SU-DHL-6 (cell line): ENCODE measurements around the gene KISS1R.

Source experiments
- H2AFZ ChIP-seq: fragments of 200-600 bp; sonication (generic); 2 replicates; pipeline ENCODE4 v1.6.1; 2014; ENCODE audit warnings: low read depth, mild to moderate bottlenecking, moderate library complexity, mixed read lengths, antibody characterized with exemption, low read length; ENCODE audit not compliant: severe bottlenecking
- H3F3A ChIP-seq: fragments of 200-600 bp; shearing (Covaris generic); 2 replicates; pipeline ENCODE4 v1.6.0; 2016; ENCODE audit warnings: antibody characterized with exemption, mild to moderate bottlenecking; ENCODE audit not compliant: insufficient read depth
- H3K27ac ChIP-seq: fragments of 200-600 bp; sonication (generic); 2 replicates; pipeline ENCODE4 v1.5.1; 2016; ENCODE audit warnings: low read depth, mild to moderate bottlenecking, low read length, moderate library complexity, mixed read lengths
- H3K27me3 ChIP-seq: fragments of 200-600 bp; sonication (generic), shearing (Covaris generic); 2 replicates; pipeline ENCODE4 v1.6.0; 2014; ENCODE audit warnings: mild to moderate bottlenecking, low read length
- H3K36me3 ChIP-seq: fragments of 200-600 bp; sonication (generic); 2 replicates; pipeline ENCODE4 v1.6.1; 2014; ENCODE audit warnings: mild to moderate bottlenecking, low read length, mixed read lengths
- H3K4me2 ChIP-seq: fragments of 300-600, 200-600 bp; shearing (Covaris generic), sonication (generic); 2 replicates; pipeline ENCODE4 v1.6.0; 2014; ENCODE audit warnings: low read length, low read depth, mild to moderate bottlenecking; ENCODE audit not compliant: poor library complexity, severe bottlenecking
- H3K4me3 ChIP-seq: fragments of 200-600 bp; sonication (generic); 2 replicates; pipeline ENCODE4 v1.5.1; 2014; ENCODE audit warnings: antibody characterized with exemption, low read length, mild to moderate bottlenecking, mixed read lengths; ENCODE audit not compliant: insufficient read depth, poor library complexity, severe bottlenecking
- H3K79me2 ChIP-seq: fragments of 200-600 bp; sonication (generic); 2 replicates; pipeline ENCODE4 v1.6.1; 2014; ENCODE audit warnings: mild to moderate bottlenecking, low read length, moderate library complexity; ENCODE audit not compliant: insufficient read depth
- H3K9ac ChIP-seq: fragments of 200-600 bp; sonication (generic); 2 replicates; pipeline ENCODE4 v1.7.0; 2014; ENCODE audit warnings: mild to moderate bottlenecking, low read length
- H3K9me2 ChIP-seq: fragments of 200-600 bp; sonication (generic); replicated peaks from 2 replicates; pipeline ENCODE4 v1.6.1; 2014; ENCODE audit warnings: low read length; ENCODE audit not compliant: insufficient read depth
- H3K9me3 ChIP-seq: fragments of 200-600 bp; sonication (generic); 2 replicates; pipeline ENCODE4 v1.6.1; 2014; ENCODE audit warnings: low read length, mixed read lengths; ENCODE audit not compliant: insufficient read depth
- H4K20me1 ChIP-seq: fragments of 200-600 bp; sonication (generic); 2 replicates; pipeline ENCODE4 v1.6.1; 2014; ENCODE audit warnings: low read depth, mild to moderate bottlenecking, antibody characterized with exemption, low read length, moderate library complexity, mixed read lengths
- EZH2phosphoT487 ChIP-seq: fragments of 200-600 bp; sonication (generic), shearing (Covaris generic); conservative IDR thresholded peaks from 2 replicates; pipeline ENCODE4 v1.6.1; 2018; ENCODE audit warnings: mild to moderate bottlenecking, antibody characterized with exemption, low read length, moderate library complexity, mixed read lengths
- TF ChIP-seq, protein P1 (sequence below): fragments of 200-600 bp; sonication (generic); IDR thresholded peaks from one replicate; pipeline ENCODE4 v1.5.1; 2017; ENCODE audit warnings: antibody characterized with exemption, mild to moderate bottlenecking, low read length, moderate library complexity; ENCODE audit not compliant: insufficient read depth, poor library complexity, severe bottlenecking

The KISS1R gene

DNA sequence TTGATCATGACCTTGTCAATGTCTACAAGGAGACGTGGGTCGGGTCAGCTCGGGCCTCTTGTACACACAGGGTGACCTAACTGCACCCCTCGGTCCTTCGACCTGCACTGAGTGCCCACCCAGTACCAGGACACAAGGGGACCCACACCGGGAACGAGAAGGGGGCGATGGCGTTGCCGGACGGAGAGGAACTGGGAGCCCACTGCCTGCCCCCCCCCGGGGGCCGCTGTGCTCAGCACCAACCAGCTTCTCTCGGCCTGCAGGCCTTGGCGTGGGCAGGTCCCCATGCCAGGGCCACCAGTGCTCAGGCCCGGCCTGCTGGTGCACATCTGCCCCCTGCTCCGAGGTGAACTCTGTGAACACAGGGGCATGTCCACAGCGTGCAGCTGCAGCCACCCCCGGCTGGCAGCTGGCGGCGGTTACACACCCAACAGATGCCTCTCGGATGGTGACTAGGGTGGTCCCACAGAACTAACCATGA lies 43.5 kb upstream of the KISS1R start:
- Histone ChIP-seq H3K27me3 (no peaks in the 10 kb centered on the region), H3K4me2 (no peak overlapping the region), H3K79me2 (no peaks in the 10 kb centered on the region), H3K4me3 (no peak overlapping the region), H3K9ac (no peak overlapping the region), H4K20me1 (no peaks in the 10 kb centered on the region), H3K27ac (no peak overlapping the region), H2AFZ (no peak overlapping the region), H3K9me3 (no peaks in the 10 kb centered on the region), H3K9me2 (no peaks in the 10 kb centered on the region), H3K36me3 (no peaks in the 10 kb centered on the region), H3F3A (no peaks in the 10 kb centered on the region)
- TF ChIP-seq, protein P1, sequence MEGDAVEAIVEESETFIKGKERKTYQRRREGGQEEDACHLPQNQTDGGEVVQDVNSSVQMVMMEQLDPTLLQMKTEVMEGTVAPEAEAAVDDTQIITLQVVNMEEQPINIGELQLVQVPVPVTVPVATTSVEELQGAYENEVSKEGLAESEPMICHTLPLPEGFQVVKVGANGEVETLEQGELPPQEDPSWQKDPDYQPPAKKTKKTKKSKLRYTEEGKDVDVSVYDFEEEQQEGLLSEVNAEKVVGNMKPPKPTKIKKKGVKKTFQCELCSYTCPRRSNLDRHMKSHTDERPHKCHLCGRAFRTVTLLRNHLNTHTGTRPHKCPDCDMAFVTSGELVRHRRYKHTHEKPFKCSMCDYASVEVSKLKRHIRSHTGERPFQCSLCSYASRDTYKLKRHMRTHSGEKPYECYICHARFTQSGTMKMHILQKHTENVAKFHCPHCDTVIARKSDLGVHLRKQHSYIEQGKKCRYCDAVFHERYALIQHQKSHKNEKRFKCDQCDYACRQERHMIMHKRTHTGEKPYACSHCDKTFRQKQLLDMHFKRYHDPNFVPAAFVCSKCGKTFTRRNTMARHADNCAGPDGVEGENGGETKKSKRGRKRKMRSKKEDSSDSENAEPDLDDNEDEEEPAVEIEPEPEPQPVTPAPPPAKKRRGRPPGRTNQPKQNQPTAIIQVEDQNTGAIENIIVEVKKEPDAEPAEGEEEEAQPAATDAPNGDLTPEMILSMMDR, result no peak
- no peak for TF ChIP-seq EZH2phosphoT487

DNA sequence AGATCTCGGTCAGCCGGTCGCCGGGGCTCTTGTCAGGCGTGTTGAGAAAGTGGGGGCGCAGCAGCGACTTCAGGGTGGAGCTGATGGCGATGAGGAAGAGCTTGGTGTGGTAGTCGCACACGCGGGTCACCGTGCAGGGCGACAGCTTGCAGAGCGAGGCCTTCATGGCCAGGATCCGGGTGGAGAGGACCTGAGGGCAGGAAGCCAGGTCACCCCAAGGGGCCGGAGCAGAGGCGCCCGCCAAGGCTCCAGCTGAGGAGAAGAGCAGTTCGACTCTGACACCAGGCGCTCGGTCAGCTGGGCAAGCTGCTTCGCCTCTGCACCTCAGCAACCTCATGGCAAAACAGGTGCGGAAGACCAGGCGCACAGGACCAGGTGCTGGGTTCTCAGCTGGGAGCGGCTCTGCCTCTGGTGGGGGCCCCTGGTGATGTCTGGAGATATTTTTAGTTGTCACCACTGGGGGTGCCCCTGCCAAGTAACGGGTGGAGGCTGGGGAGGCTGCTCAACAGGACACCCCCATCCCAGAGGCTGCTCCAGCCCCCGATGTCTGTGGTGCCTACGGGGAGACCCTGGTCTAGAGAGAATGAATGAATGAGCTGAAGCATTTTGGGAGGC lies 41.8 kb upstream of the KISS1R start:
- Histone ChIP-seq H3K79me2 (no peaks in the 10 kb centered on the region), H3K4me3 (no peak overlapping the region), H4K20me1 (no peaks in the 10 kb centered on the region), H3K27ac (no peak overlapping the region), H2AFZ (no peak overlapping the region), H3K4me2 (no peak overlapping the region), H3F3A (no peaks in the 10 kb centered on the region), H3K9me2 (no peaks in the 10 kb centered on the region), H3K9me3 (no peaks in the 10 kb centered on the region), H3K9ac (no peak overlapping the region), H3K36me3 (no peaks in the 10 kb centered on the region), H3K27me3 (no peaks in the 10 kb centered on the region)
- TF ChIP-seq EZH2phosphoT487, result no peak
- TF ChIP-seq, protein P1, result no peak

DNA sequence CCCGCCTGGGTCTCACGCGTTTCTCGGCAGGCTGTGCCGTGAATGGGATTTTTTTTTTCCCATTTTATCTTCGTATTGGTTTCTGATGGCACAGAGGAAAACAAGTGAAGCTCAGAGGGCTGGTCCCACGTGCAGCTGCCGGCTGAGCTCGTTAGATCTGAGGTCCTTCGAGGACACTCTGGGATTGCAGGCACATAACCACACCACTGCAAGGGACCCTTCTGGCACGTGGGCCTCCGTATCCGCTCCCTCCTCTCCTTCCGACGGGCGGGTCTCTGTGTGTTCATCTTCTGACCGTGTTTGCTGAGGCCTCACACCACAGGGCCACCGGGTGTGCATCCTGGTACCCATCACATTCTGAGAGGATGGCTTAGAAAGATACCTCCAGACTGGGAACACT lies 41.0 kb upstream of the KISS1R start:
- Histone ChIP-seq H3K79me2 (no peaks in the 10 kb centered on the region), H3K4me3 (no peak overlapping the region), H3K27ac (no peak overlapping the region), H3K9me3 (no peaks in the 10 kb centered on the region), H4K20me1 (no peaks in the 10 kb centered on the region), H3K4me2 (no peak overlapping the region), H3K9ac (no peak overlapping the region), H2AFZ (no peak overlapping the region), H3F3A (no peaks in the 10 kb centered on the region), H3K36me3 (no peaks in the 10 kb centered on the region), H3K27me3 (no peaks in the 10 kb centered on the region), H3K9me2 (no peaks in the 10 kb centered on the region)
- TF ChIP-seq, protein P1, result no peak
- no peak for TF ChIP-seq EZH2phosphoT487
